GM12874 (cell line): ENCODE results near the gene STARD7.

Experiments
- CTCF ChIP-seq: IDR thresholded peaks from 2 replicates; pipeline ENCODE4 v1.5.1; 2011; ENCODE audit warnings: low read depth, mild to moderate bottlenecking, control low read depth, low read length, moderate library complexity; ENCODE audit not compliant: insufficient read depth

Gene STARD7

GRCh38 chr2:96147593-96148201, 60.9 kb downstream of the STARD7 start:
- 0 out of 2 replicates have a peak, but pooled peaks have one; percentile 1 for TF ChIP-seq CTCF

- no peak for TF ChIP-seq CTCF
Measured at GRCh38 chr2:96146881-96147592, 61.6 kb downstream of the STARD7 start.

GRCh38 chr2:96146153-96146880, 62.3 kb downstream of the STARD7 start:
- TF ChIP-seq CTCF: no peak

- TF ChIP-seq CTCF: no peak
Measured at GRCh38 chr2:96145848-96146152, 62.8 kb downstream of the STARD7 start.

GRCh38 chr2:96145036-96145847, 63.4 kb downstream of the STARD7 start, which contains the start of gene DUSP2:
DUSP2 (minus strand) TSS chr2:96145440; CDS start chr2:96145354, 86 bp downstream.
- TF ChIP-seq CTCF: 0 out of 2 replicates have a peak, but pooled peaks have one; percentile 7

GRCh38 chr2:96144481-96145035, 64.1 kb downstream of the STARD7 start:
- no peak for TF ChIP-seq CTCF
